ENCODE measurements around the gene CST8. TPM values are rescaled to one million over a fixed set of nuclear protein-coding genes. Genes with fewer than 3 reads are reported as not detected.

The CST8 gene
- total RNA-seq, 1 experiment from 2014 or later = not detected

DNA sequence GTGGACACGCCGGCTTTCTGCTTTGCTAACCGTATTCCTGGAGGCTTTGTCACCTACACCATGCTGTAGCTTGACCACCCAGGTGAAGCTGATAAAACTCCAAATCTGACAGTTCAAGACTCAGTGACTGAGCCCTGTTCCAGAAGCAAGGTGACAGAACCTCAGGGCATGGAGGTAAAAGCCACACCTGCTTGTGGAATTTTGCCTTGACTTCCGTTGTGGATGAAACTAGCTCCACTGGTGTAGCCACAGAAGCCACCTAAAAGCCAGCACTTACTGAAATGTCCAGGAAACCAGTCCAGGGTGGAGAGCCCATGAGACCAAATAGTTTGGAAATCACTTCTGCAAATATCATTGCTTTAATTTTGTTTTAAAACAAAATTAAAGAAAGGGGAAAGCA, 11.0 kb downstream of the CST8 start:
- in situ Hi-C loops (cut with HindIII; ENCODE audit: low pct_unique_long_range_greater_than_20kb, low sequenced_read_pairs) = no loop called here
- no peak for ATAC-seq
- no TSS peak for BruUV-seq (replicated peaks)
- H3K9me3 ChIP-seq (ENCODE audit: control insufficient read depth, insufficient read depth, low read depth, low read length) = no peaks in the 10 kb centered on the region
- POLR2A ChIA-PET = no interaction called here
- H3K27me3 ChIP-seq (ENCODE audit: control insufficient read depth, insufficient read depth, low read length) = peaks cover 3% of the 10 kb centered on the region
- no peak overlapping the region for H3K4me3 ChIP-seq (ENCODE audit: low read depth in 2 of 2, low read length in 2 of 2)
- TF ChIP-seq TCF7L2 (IDR thresholded peaks at IDR 0.05; ENCODE audit: low read depth, low read length) (no peak), POLR2AphosphoS5 (IDR thresholded peaks at IDR 0.05; ENCODE audit: low read depth, low read length) (no peak), SIN3A (IDR thresholded peaks at IDR 0.05; ENCODE audit: borderline replicate concordance, insufficient read depth, low read depth, low read length) (no peak)
- TF ChIP-seq, protein P1, sequence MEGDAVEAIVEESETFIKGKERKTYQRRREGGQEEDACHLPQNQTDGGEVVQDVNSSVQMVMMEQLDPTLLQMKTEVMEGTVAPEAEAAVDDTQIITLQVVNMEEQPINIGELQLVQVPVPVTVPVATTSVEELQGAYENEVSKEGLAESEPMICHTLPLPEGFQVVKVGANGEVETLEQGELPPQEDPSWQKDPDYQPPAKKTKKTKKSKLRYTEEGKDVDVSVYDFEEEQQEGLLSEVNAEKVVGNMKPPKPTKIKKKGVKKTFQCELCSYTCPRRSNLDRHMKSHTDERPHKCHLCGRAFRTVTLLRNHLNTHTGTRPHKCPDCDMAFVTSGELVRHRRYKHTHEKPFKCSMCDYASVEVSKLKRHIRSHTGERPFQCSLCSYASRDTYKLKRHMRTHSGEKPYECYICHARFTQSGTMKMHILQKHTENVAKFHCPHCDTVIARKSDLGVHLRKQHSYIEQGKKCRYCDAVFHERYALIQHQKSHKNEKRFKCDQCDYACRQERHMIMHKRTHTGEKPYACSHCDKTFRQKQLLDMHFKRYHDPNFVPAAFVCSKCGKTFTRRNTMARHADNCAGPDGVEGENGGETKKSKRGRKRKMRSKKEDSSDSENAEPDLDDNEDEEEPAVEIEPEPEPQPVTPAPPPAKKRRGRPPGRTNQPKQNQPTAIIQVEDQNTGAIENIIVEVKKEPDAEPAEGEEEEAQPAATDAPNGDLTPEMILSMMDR (IDR thresholded peaks at IDR 0.05) = no peak
- TF ChIP-seq, protein P2, sequence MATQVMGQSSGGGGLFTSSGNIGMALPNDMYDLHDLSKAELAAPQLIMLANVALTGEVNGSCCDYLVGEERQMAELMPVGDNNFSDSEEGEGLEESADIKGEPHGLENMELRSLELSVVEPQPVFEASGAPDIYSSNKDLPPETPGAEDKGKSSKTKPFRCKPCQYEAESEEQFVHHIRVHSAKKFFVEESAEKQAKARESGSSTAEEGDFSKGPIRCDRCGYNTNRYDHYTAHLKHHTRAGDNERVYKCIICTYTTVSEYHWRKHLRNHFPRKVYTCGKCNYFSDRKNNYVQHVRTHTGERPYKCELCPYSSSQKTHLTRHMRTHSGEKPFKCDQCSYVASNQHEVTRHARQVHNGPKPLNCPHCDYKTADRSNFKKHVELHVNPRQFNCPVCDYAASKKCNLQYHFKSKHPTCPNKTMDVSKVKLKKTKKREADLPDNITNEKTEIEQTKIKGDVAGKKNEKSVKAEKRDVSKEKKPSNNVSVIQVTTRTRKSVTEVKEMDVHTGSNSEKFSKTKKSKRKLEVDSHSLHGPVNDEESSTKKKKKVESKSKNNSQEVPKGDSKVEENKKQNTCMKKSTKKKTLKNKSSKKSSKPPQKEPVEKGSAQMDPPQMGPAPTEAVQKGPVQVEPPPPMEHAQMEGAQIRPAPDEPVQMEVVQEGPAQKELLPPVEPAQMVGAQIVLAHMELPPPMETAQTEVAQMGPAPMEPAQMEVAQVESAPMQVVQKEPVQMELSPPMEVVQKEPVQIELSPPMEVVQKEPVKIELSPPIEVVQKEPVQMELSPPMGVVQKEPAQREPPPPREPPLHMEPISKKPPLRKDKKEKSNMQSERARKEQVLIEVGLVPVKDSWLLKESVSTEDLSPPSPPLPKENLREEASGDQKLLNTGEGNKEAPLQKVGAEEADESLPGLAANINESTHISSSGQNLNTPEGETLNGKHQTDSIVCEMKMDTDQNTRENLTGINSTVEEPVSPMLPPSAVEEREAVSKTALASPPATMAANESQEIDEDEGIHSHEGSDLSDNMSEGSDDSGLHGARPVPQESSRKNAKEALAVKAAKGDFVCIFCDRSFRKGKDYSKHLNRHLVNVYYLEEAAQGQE (IDR thresholded peaks at IDR 0.05; ENCODE audit: insufficient read depth in 1 of 2, low read depth in 2 of 2, low read length in 1 of 2) = no peak
- no peak overlapping the region for H3K27ac ChIP-seq (ENCODE audit: low read length)
- CTCF ChIA-PET = no interaction called here
- no peaks in the 10 kb centered on the region for H3K4me1 ChIP-seq (ENCODE audit: control insufficient read depth, insufficient read depth, low read length)
- H3K36me3 ChIP-seq (ENCODE audit: control insufficient read depth, insufficient read depth, low read length) = no peaks in the 10 kb centered on the region
- intact Hi-C loops (cut with micrococcal nuclease; ENCODE audit: unreplicated experiment) = no loop called here
- no peak for DNase-seq (ENCODE audit: low read depth, low spot score)

DNA sequence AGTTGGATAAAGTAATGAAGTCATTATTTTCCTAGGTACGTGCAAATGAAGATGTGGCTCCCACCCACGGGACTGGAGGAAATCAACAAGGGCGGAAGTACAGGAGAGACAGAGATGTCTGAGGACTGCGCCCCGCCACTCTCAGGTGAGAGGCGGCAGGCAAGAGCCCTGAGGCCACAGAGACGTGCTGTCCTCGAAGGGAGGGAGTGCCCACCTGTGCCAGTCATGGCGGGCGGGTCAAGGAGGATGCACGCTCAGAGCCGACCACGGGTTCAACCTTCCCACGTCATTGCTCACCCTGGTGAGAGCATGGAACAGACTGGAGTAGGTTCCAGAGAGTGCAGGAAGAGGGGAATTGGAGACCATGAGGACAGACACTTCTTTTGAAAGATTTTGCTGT, 12.7 kb downstream of the CST8 start:
- DNase-seq (ENCODE audit: low read depth, low spot score) (no peak), ATAC-seq (no peak)
- no peaks in the 10 kb centered on the region for H3K4me1 ChIP-seq (ENCODE audit: control insufficient read depth, insufficient read depth, low read length)
- peaks cover 3% of the 10 kb centered on the region for H3K27me3 ChIP-seq (ENCODE audit: control insufficient read depth, insufficient read depth, low read length)
- H3K27ac ChIP-seq (ENCODE audit: low read length) = no peak overlapping the region
- H3K36me3 ChIP-seq (ENCODE audit: control insufficient read depth, insufficient read depth, low read length) = no peaks in the 10 kb centered on the region
- no TSS peak for BruUV-seq (replicated peaks)
- intact Hi-C loops (cut with micrococcal nuclease; ENCODE audit: unreplicated experiment) = no loop called here
- H3K9me3 ChIP-seq (ENCODE audit: control insufficient read depth, insufficient read depth, low read depth, low read length) = no peaks in the 10 kb centered on the region
- no peak overlapping the region for H3K4me3 ChIP-seq (ENCODE audit: low read depth in 2 of 2, low read length in 2 of 2)
- ChIA-PET POLR2A (no interaction called here), CTCF (no interaction called here)
- in situ Hi-C loops (cut with HindIII; ENCODE audit: low pct_unique_long_range_greater_than_20kb, low sequenced_read_pairs) = no loop called here
- TF ChIP-seq, protein P2 (IDR thresholded peaks at IDR 0.05; ENCODE audit: insufficient read depth in 1 of 2, low read depth in 2 of 2, low read length in 1 of 2) = no peak
- TF ChIP-seq, protein P1 (IDR thresholded peaks at IDR 0.05) = no peak
- TF ChIP-seq TCF7L2 (IDR thresholded peaks at IDR 0.05; ENCODE audit: low read depth, low read length) = no peak
- no peak for TF ChIP-seq POLR2AphosphoS5 (IDR thresholded peaks at IDR 0.05; ENCODE audit: low read depth, low read length)
- no peak for TF ChIP-seq SIN3A (IDR thresholded peaks at IDR 0.05; ENCODE audit: borderline replicate concordance, insufficient read depth, low read depth, low read length)

Measured in Panc1 (cell line).